WTC11 (cell line): ENCODE measurements around the gene ZEB1.

ENCODE experiments used
- ARID4B ChIP-seq: sonication (generic); formaldehyde crosslinking; IDR thresholded peaks from 2 replicates; pipeline ENCODE4 v1.8.0; 2023; ENCODE audit warnings: missing genetic modification reagents, mild to moderate bottlenecking, borderline replicate concordance
- CTCF ChIP-seq: fragments of 200-600 bp; IDR thresholded peaks from 2 replicates; pipeline ENCODE4 v1.8.0; 2022; ENCODE audit warnings: antibody characterized with exemption
- GABPB1 ChIP-seq: sonication (generic); formaldehyde crosslinking; IDR thresholded peaks from 2 replicates; pipeline ENCODE4 v1.8.1; 2023; ENCODE audit warnings: mild to moderate bottlenecking, missing genetic modification reagents
- MYBL2 ChIP-seq: sonication (generic); formaldehyde crosslinking; IDR thresholded peaks from 2 replicates; pipeline ENCODE4 v1.8.1; 2023; ENCODE audit warnings: mild to moderate bottlenecking, moderate library complexity, missing genetic modification reagents
- NFE2L1 ChIP-seq: sonication (generic); formaldehyde crosslinking; IDR thresholded peaks from 2 replicates; pipeline ENCODE4 v1.8.1; 2023; ENCODE audit warnings: missing genetic modification reagents
- PRDM15 ChIP-seq: sonication (generic); formaldehyde crosslinking; IDR thresholded peaks from 2 replicates; pipeline ENCODE4 v1.8.0; 2022; ENCODE audit warnings: missing genetic modification reagents
- USF2 ChIP-seq: sonication (generic); formaldehyde crosslinking; IDR thresholded peaks from 2 replicates; pipeline ENCODE4 v1.8.1; 2023; ENCODE audit warnings: mild to moderate bottlenecking, missing genetic modification reagents, moderate library complexity

GRCh38 chr10:31549896-31550295 lies 230.9 kb downstream of the ZEB1 start:
- TF ChIP-seq CTCF (no peak), USF2 (CRISPR knock-in tag) (no peak), ARID4B (CRISPR knock-in tag) (no peak), GABPB1 (CRISPR knock-in tag) (no peak), MYBL2 (no peak), PRDM15 (CRISPR knock-in tag) (no peak), NFE2L1 (CRISPR knock-in tag) (no peak)
